Activated CD8-positive, alpha-beta T cell treated with anti-CD3 and anti-CD28 coated beads for 36 hours (primary cell): Measurements from ENCODE around the gene BTBD6. TPM values are rescaled to one million over a fixed set of nuclear protein-coding genes. Genes with fewer than 3 reads are reported as not detected.

Experiments
- ATAC-seq: fragments of 200-7000 bp; cut with Tn5 transposase; one replicate; pipeline ENCODE4 v1.10.0; 2021; ENCODE audit warnings: mild to moderate bottlenecking, moderate library complexity
- CTCF ChIA-PET: fragments of 350-600 bp; sonication (Branson Sonifier 250); formaldehyde crosslinking; loops from one replicate; lab custom pipeline; 2021; ENCODE audit warnings: antibody characterized with exemption; lab: Charles Lee
- POLR2A ChIA-PET: fragments of 350-600 bp; sonication (Branson Sonifier 250); formaldehyde crosslinking; loops from one replicate; lab custom pipeline; 2021; ENCODE audit warnings: antibody characterized with exemption; lab: Charles Lee
- DNase-seq: peaks from one replicate; pipeline ENCODE4 v3.0.0-alpha.2; 2020
- H3K27ac Mint-ChIP-seq: one replicate; pipeline ENCODE4 v1.8.0; 2021; ENCODE audit warnings: mild to moderate bottlenecking, mixed read lengths
- H3K27me3 Mint-ChIP-seq: one replicate; pipeline ENCODE4 v1.8.0; 2021; ENCODE audit warnings: mixed read lengths
- H3K36me3 Mint-ChIP-seq: one replicate; pipeline ENCODE4 v1.8.0; 2021; ENCODE audit warnings: low read depth, mixed read lengths
- H3K4me1 Mint-ChIP-seq: one replicate; pipeline ENCODE4 v1.8.0; 2021; ENCODE audit warnings: low read depth, mixed read lengths
- H3K4me3 Mint-ChIP-seq: one replicate; pipeline ENCODE4 v1.8.0; 2021; ENCODE audit warnings: mild to moderate bottlenecking, moderate library complexity, mixed read lengths
- H3K9me3 Mint-ChIP-seq: one replicate; pipeline ENCODE4 v1.8.0; 2021; ENCODE audit warnings: mixed read lengths
- intact Hi-C: fragments of 100-400 bp; cut with micrococcal nuclease; formaldehyde crosslinking; loops from one replicate; pipeline ENCODE4 v1.10.0; 2022
- total RNA-seq, 2 experiments: library from RNA; stranded (reverse); gene quantifications; one replicate each; pipeline ENCODE4 v1.2.3, GENCODE V29; 2021
- TF ChIP-seq, protein P1 (sequence below): fragments of 200-600 bp; IDR thresholded peaks from one replicate; pipeline ENCODE4 v1.8.0; 2022; ENCODE audit warnings: antibody characterized with exemption, mild to moderate bottlenecking

Gene BTBD6
- total RNA-seq, 2 experiments from 2014 or later: 24.7 to 26.7 TPM

DNA sequence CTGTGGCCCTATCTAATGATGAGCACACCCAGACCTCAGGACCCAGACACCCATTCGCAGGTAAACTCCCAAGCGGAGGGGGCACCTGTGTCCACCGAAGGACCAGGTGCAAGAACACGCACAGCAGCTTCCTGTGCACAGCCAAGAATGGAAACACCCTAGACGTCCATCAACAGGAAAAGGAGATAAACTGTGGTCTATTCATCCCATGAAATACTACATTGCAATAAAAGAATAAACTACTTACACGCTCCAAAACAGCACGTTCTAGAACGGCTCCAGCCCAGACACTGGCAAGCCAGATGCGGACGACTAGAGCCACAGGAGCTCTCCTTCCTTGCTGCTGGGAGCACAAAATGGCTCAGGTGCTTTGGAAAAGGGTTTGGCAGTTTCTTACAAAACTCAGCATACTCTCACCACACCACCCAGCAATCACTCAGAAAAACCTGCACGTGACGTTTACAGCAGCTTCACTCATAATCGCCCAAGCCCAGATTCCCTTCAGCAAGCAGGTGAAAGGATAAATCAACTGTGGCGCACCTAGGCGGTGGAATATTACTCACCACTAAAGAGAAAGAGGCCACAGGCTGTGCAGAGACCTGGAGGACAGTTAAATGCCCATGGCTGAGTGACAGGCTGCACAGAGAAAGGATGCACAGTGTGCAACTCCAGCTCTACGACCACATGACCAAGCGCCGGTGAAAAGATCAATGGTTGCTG, 31.5 kb downstream of the BTBD6 start:
- H3K27me3 Mint-ChIP-seq: no peaks in the 10 kb centered on the region
- TF ChIP-seq, protein P1, sequence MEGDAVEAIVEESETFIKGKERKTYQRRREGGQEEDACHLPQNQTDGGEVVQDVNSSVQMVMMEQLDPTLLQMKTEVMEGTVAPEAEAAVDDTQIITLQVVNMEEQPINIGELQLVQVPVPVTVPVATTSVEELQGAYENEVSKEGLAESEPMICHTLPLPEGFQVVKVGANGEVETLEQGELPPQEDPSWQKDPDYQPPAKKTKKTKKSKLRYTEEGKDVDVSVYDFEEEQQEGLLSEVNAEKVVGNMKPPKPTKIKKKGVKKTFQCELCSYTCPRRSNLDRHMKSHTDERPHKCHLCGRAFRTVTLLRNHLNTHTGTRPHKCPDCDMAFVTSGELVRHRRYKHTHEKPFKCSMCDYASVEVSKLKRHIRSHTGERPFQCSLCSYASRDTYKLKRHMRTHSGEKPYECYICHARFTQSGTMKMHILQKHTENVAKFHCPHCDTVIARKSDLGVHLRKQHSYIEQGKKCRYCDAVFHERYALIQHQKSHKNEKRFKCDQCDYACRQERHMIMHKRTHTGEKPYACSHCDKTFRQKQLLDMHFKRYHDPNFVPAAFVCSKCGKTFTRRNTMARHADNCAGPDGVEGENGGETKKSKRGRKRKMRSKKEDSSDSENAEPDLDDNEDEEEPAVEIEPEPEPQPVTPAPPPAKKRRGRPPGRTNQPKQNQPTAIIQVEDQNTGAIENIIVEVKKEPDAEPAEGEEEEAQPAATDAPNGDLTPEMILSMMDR: no peak
- ChIA-PET CTCF (no interaction called here), POLR2A (interaction anchor here (0.6 kb wide), 1 partner anchor 13 kb away, joined by 3 read pairs; no protein-coding TSS in a partner anchor)
- intact Hi-C loops: no loop called here
- no peak overlapping the region for H3K27ac Mint-ChIP-seq
- ATAC-seq (no peak), DNase-seq (no peak)
- no peaks in the 10 kb centered on the region for H3K36me3 Mint-ChIP-seq
- no peak overlapping the region for H3K4me3 Mint-ChIP-seq
- H3K4me1 Mint-ChIP-seq: peaks cover 15% of the 10 kb centered on the region
- H3K9me3 Mint-ChIP-seq: no peaks in the 10 kb centered on the region

GRCh38 chr14:105280525-105280924, 32.2 kb downstream of the BTBD6 start:
- H3K4me3 Mint-ChIP-seq: no peak overlapping the region
- H3K27me3 Mint-ChIP-seq: no peaks in the 10 kb centered on the region
- peaks cover 15% of the 10 kb centered on the region for H3K4me1 Mint-ChIP-seq
- TF ChIP-seq, protein P1: no peak
- ATAC-seq: no peak
- CTCF ChIA-PET: no interaction called here
- POLR2A ChIA-PET: no interaction called here
- no peaks in the 10 kb centered on the region for H3K9me3 Mint-ChIP-seq
- DNase-seq: no peak
- no peaks in the 10 kb centered on the region for H3K36me3 Mint-ChIP-seq
- intact Hi-C loops: no loop called here
- no peak overlapping the region for H3K27ac Mint-ChIP-seq

DNA sequence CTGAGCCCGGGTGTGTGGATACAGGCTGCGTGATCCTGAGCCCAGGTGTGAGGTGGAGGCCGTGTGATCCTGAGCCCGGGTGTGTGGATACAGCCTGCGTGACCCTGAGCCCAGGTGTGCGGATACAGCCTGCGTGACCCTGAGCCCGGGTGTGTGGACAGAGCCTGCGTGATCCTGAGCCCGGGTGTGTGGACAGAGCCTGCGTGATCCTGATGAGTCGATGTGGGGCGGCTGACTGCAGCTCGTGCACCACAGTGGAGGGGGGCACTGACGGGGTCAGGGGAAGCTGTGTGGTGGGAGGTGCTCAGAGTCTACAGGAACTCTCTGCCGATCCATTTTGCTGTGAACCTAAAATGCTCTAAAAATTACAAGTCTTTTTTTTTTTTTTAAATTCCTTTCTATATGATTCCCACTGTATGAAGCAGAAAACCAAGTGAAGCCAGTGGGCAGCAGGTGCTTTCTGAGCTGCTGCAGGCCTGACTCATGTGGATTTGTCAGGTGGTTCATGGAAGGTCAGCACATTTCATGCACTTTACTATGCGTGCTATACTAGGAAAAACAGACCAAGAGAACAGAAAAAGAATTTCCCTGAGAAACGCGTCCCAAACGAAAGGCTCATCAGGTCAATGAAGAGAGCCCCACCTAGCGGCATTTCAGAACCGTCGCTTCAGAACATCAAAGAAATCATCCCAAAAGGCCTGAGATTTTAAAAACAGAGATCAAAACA, 33.2 kb downstream of the BTBD6 start:
- ATAC-seq: peak; percentile 53
- no peaks in the 10 kb centered on the region for H3K9me3 Mint-ChIP-seq
- intact Hi-C loops: no loop called here
- H3K4me3 Mint-ChIP-seq: no peak overlapping the region
- TF ChIP-seq, protein P1: peak; percentile 61
- H3K4me1 Mint-ChIP-seq: peaks cover 17% of the 10 kb centered on the region
- no peaks in the 10 kb centered on the region for H3K27me3 Mint-ChIP-seq
- peaks cover 1% of the 10 kb centered on the region for H3K36me3 Mint-ChIP-seq
- ChIA-PET CTCF (interaction anchor here (2.0 kb wide), 1 partner anchor 13 kb away, joined by 4 read pairs; no protein-coding TSS in a partner anchor), POLR2A (no interaction called here)
- no peak overlapping the region for H3K27ac Mint-ChIP-seq
- peak; percentile 29 for DNase-seq

DNA sequence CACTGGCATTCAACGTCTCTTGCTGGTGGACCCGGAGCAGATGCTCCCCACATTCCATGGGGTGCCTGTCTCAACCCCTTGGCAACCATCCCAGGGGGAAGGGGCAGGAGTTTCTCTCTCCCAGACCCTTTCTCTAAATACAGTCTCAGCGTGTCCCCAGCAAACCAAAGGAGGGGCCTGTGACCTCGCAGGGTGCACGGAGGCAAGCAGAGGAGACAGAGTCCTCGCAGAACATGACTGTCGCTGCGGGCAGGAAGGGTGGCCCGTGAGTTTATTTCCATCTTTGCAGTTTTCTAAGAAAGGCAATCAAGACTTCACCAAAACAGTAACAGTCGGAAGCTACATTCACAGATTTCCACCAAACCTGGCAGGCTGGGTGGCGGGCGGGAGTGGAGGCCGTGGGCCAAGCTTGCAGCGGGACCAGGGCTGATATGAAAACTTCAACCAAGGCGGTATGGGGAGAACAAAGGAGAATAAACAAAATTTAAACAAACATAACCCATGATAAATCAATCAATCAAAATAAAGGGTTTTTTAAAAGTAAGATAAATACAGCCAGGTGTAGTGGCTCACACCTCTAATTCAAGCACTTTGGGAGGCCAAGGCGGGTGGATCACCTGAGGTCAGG, 33.9 kb downstream of the BTBD6 start:
- no peaks in the 10 kb centered on the region for H3K9me3 Mint-ChIP-seq
- H3K4me3 Mint-ChIP-seq: no peak overlapping the region
- TF ChIP-seq, protein P1: peak; percentile 30
- POLR2A ChIA-PET: no interaction called here
- CTCF ChIA-PET: interaction anchor here (0.8 to 2.0 kb wide), 5 partner anchors 10 to 45 kb away, joined by 3 to 7 read pairs (median 4); no protein-coding TSS in a partner anchor
- no peak for DNase-seq
- intact Hi-C loops: no loop called here
- H3K27me3 Mint-ChIP-seq: no peaks in the 10 kb centered on the region
- peaks cover 1% of the 10 kb centered on the region for H3K36me3 Mint-ChIP-seq
- ATAC-seq: no peak
- no peak overlapping the region for H3K27ac Mint-ChIP-seq
- peaks cover 17% of the 10 kb centered on the region for H3K4me1 Mint-ChIP-seq
